GM19452 (cell line): ENCODE results near the gene MAGI1.

ENCODE experiments used
- ATAC-seq: cut with Tn5 transposase; IDR thresholded peaks from one replicate; pipeline ENCODE4 v1.9.1; 2021; ENCODE audit not compliant: unreplicated experiment

Gene MAGI1

DNA sequence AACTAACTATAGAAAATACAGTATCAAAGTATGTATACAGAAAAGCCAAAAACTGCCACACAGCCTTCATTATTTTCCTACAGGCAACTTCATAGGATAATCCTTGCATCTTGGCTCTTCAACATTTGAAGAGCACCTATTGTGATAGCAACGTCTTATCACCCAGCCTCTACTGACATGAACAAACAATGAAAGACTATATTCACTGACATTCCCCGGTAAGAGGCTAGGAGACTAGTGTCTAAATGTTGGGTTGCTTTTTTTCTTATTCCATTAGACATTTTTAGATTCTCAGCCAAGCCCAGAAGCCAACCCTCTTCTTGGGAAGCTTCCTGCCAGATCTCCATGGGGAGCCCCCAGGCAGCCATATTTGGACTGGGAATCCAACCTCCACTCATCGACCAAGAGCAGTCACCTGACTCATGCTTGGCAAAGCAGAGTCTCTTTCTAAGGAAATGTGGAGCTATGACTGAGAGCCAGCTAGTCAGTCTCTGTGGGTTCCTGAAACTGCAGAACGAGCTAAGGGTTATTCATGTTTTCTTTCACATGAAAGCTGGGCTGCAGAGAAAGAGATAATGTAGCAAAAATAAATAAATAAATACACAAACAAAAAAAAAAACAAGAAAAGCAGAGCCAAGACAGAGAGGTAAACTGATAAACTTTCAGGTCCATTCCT is 227.5 kb downstream of the MAGI1 start:
- no peak for ATAC-seq

DNA sequence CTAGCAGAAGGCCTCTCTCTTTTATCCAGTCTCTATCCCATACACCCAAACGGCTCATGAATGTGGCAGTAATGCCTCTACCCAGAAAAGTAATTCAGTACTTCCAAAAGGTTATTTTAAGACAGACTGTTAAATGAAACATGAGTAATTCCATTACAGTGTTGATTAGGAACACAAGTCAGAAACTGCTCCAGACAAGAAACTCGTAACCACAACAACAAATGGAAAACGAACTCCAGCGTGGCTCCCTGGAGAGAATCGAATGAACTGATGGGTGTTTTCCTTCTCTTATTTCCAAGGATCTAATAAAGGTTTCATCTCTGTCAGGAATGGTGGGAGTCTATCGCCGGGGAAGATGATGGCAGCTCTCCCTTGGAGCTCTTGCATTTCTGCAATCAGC is 228.4 kb downstream of the MAGI1 start:
- ATAC-seq: no peak

DNA sequence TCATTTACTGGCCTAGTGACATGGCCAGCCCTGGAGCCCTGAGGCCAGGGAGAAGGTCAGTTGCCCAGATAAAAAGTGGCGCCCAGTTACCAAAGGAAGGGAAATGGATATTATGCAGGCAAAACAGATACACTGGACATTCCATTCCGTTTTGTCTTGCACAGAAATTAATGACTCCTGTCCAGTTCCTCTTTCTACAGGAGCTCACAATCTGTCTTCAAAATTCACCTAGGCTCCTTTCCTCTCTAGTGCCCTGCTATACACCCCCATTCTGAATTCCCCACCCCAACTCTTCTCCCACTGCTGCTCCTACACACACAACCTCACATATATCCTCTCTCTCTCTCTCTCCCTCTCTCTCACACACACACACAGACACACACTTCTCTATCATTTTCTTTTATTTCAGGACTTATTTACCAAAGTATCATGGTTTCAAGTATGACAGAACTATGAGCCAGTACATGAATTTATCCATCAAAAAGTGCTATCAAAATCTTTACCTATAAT is 229.0 kb downstream of the MAGI1 start:
- no peak for ATAC-seq

DNA sequence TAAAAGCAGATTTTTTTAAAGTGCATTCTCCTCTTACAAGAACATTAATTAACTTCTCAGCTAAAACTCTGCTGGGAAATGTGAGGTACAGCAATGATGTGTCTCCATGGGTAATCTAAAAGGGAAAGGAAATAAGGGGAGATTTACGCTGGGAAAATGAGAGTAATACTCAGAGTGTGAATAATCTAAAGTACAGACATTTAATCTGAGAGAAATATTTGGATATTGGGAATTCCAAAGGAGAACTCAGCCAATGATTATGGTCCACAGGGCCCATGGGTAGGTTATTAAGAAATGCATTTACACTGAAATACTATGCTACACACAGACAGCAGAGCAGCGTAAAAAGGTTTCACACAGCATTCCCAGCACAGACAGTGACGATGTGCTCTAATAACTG is 229.9 kb downstream of the MAGI1 start:
- no peak for ATAC-seq

DNA sequence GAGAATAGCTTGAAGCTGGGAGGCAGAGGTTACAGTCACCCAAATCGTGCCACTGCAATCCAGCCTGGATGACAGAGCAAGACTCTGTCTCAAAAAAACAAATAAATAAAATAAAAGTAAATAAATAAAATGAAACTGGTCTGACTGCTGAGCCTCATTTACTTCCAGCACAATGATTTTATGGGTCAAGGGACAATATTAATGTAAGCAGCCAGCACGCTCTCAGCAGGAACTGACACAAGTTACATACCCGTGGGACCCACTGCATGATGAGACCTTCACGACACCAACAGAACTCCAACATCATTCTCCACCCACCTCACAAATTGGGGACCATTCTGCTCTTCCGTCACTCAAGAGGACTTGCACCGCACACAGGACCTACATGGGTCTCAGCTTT is 230.3 kb downstream of the MAGI1 start:
- no peak for ATAC-seq

DNA sequence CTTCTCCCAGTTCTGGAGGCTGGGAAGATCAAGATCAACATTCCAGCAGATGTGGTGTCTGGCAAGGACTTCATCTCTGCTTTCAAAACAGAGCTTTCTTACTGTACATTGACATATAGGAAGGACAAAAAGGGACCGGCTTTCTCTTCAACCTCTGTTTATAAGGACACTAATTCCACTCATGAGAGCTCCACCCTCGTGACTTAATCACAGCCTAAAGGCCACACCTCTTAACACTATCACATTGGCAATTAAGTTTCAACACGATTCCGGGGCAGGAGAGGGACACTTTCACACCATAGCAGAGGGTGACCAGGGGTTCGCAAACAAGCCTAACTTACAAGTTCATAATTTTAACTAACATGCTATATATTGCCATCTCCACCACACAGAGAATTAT is 231.5 kb downstream of the MAGI1 start:
- ATAC-seq: no peak

DNA sequence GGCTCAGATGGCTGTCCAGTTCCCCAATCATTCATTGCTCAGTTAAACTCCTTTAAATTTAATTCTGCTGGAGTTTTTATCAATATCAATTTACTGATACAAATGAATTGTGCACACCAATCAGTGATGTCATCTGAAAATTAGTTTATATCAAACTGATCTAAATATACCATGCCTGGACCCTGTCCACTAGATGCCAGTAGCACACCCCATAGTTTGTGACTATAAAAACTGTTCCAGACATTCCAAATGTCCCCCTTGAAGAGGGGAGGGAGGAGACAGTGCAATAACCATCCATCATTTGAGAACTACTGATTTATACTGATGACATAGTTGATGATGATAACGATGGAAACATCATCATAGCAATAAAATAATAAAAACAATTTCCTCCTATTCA is 232.1 kb downstream of the MAGI1 start:
- ATAC-seq: no peak

DNA sequence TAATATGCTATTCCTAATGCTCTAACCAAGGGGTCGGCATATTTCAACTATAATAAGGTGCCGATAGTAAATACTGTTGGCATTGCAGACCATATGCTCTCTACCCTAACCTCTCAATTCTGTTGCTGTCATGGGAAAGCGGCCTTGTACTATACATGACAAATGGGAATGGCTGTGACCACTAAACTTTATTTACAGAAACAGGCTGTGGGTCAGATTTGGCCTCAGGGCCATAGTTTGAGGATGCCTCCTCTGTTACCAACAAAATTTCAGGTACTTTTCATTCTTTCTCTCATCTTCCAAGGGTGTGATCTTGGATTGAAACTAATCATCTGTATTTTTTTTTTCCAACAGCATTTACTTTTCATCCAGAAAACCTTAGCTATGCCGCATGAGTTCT is 242.0 kb downstream of the MAGI1 start:
- no peak for ATAC-seq

DNA sequence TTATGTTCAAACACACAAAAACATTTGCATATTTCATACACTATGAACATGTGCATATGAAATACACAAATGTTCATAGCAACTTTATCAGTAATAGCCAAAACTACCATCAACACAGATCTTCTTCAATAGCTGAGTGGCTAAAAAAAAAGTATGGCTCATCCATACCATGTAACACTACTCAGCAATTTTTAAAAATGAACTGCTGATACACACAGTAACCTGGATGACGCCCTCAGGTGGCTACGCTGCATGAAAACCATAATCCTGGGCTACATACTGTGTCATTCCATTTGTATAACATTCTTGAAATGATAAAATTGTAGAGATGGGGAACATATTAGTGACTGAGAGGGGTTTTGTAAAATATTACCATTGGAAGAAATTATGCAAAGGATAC is 243.6 kb downstream of the MAGI1 start:
- ATAC-seq: no peak

DNA sequence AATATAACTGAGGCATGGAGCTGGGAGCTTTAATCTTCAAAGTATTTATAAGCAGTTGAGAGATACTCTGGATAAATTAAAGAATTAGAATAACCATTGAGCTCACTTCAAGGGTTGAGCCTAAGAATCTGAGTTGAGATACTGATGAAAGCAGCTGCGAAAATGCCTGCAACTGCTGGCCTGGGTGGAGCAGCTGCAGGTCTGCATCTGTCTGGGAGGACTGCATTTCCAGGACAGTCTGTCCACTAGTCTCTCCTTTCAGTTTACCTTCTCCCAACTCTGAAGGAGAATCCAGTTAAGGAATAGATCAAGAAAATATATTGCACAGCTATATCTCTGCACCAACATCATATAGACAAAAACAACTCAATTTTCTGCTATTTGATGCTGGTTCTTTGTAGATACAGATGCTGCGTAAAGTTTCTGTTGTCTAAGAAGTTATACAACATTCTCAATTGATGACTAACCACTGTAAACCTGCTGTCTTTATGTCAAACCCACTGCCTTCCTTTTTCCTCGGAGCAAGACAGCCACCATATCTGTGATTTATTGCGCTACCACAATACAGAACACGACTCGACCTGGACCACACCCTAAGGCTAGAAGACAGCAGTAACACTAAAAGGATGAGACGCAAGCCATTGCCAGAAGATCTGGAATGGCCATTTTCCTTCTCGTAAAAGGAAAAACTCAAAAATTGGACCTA is 245.1 kb downstream of the MAGI1 start:
- ATAC-seq: no peak

DNA sequence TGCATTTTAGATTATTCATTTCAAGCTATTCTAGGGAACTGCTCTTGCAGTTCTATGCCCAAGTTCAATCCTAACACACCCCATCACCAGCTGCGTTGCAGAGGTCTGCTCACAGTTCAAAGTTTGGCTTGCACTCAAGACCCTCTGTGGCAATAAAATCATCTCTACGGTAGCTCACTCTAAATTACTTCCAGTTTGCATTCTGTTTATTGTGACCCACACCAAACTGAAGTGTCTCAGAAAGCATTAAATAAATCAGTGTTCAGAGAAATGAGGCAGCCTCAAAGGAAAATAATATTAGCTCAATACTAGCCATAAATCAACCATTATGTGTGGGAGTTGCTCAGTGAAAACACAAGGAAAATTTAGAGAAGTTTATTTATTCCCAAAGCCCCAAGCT is 250.3 kb downstream of the MAGI1 start:
- no peak for ATAC-seq

DNA sequence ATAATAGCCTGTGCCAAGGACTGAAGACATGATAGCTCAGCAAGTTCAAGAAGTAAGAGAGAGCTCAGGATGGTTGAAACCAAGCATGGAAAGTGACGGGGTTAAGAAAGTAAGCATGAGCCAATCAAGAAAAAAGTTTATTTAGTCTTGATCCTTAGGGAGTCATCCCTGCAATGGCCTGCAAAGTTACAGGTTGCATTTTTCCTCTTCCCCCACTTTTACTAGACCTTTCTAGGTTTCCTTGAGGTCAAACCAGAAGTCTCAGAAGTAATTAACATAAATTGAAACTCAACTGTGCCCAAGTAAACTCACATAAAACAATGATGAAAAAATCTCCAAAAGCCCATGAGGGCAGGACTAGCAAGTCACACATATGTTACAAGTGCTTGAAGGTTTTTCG is 250.9 kb downstream of the MAGI1 start:
- ATAC-seq: no peak

DNA sequence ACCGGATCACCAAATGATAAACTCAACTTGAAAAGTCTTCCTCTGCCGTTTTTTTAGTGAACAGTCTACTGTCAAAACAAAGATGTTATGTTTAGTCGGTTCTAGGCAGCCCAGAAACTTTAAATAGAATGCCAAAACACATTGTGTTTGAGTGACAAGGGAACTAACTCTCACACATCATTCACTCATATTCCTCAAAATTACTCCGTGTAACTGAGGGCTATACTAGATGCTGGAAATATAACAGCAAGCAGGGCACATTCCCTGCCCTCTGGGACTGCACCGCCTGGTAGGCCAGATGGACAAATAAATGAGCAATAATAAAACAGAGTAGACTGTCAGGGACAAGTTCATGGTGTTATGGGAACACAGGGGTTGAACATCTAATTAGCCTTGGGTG is 251.4 kb downstream of the MAGI1 start:
- no peak for ATAC-seq

DNA sequence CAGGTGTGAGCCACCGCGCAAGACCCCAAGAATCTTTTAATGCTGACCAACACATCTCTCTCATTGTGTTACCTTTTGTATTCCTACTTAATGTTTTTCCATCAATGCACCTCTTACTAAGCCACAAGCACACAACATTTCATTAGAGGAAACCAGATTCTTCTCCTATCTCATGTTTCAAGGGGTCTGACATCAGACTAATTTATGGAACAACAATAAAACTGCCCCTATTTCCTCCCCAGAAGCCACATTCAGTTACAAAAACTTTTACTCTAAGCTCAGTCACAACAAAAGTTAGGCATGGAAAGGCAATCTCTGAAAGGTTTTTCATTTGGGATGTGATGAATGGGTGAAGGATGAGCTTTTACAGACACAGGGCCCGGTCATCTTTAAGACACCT is 251.8 kb downstream of the MAGI1 start:
- ATAC-seq: no peak

DNA sequence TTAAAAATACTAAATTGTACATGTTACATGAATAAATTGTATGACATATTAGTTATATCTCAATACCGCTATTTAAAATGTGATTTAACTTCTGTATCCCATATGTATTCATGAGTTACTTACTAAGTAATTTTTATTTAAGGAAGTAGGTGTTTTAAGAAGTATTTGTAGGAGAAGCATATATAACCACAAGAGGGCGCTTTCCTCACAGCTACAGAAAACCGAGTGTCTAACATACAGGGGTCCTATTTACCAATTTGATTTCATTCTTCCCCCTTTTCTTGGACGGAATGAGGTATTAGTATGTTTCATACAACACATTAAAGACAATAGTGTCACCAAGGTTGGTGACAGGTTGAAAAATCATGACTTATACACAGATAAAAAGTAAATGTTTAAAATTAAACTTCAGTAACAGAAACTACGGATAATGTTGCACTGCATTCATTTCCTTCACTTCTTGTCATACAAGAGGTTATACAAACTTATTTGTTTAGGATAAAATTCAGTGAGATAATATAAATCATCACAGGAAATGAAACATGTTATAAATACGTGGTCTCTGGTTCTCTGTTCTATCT is 253.6 kb downstream of the MAGI1 start:
- no peak for ATAC-seq

DNA sequence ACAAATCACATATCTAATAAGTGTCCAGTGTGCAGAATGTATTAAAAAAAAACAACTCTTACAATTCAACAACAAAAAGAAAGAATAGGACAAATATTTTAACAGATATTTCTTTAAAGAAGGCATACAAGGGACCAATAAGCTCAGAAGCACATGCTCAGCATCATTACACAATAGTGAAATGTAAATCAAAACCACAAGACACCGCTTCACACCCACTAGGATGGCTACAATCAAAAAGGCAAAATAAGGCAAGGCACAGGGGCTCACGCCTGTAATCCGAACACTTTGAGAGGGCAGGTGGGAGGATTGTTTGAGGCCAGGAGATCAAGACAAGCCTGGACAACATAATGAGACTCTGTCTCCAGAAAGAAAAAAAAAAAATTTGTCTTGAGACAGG is 255.6 kb downstream of the MAGI1 start:
- no peak for ATAC-seq

DNA sequence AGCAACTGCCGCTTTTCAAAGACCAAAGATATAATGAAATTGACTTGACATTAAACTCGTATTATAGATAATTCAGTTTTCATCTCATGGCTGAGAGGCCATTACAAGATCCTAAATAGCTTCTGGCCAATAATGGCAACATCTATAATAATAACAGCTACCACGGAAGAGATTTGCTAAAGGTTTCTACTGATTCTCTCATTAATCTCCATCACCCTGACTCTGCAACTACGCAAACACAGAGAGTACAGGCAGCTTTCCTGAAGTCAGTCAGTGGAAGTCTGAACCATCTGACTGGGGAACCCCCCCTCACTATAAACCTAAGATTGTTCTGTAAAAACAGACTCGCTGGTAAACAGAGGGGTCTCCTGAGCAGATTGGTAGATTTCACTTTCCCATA is 257.1 kb downstream of the MAGI1 start:
- ATAC-seq: no peak

DNA sequence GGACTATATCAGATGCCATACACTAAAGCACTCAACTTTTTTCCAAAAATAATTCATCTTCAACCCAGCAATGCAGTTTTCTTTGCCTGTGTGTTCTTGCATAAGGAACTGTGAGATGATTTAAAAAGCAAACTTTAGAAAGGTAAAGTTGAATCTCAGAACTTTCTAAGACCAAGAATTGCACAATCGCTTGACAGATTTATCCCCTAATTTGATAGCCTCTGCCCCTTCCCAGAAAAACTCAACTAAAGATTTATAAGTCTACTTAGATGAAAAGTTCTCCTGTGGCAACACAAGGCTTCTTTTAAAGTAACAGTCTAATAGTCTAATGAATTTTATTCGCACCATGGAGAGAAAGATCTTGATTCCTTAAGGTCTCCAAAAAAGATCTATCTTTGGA is 259.3 kb downstream of the MAGI1 start:
- ATAC-seq: no peak

DNA sequence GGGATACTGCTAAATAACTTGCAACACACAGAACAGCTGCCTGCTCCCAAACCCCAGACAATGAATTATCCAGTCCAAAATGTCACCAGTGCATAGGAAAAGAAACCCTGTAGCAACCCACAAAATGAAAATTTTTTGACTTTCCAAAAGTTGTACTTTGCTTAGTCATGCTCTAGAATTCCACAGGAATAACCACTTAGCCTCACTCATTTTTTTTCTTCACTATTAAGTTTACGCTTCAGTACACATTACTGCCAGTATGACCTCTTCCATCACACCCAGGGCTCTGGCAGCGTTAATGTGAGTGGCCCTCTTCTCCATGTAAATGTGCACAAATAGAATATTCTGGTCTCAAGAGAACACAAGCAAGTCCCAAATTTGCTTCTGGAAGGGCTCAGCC is 259.8 kb downstream of the MAGI1 start:
- no peak for ATAC-seq

DNA sequence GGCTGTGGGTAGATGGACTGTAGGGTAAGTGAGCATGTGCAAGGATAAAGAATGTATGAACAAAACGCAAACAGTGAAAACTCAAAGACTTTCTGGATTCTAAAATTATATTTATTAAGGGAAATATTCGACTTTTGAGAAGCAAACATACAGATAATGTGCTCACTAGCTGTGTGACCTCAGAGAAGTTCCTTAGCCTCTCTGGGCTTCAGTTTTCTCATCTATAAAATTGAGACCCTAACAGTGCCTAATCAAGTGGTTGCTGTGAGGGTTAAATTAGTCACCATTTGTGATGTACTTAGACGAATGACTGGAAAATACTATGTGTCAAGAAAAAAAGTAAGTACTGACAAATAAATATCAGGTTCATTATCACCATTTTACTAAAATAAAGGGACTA is 261.7 kb downstream of the MAGI1 start:
- ATAC-seq: no peak

DNA sequence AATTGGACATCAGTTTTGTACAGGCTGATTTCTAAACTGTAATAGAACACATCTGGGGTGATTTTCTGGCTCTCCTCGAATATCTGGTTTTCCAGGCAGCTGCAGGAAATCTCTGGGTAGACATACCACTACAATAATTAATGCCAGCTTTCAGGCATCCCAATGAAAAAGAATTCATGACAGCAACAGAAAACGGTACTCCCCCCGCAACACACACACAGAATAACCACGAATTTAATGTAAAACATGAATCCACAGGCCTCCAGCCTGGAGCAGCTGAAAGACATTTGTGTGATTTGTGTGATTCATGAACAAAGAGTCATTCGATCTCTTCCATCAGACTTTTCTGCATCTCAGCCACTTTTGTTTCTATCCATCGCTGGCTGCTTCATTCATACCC is 262.2 kb downstream of the MAGI1 start:
- ATAC-seq: no peak

DNA sequence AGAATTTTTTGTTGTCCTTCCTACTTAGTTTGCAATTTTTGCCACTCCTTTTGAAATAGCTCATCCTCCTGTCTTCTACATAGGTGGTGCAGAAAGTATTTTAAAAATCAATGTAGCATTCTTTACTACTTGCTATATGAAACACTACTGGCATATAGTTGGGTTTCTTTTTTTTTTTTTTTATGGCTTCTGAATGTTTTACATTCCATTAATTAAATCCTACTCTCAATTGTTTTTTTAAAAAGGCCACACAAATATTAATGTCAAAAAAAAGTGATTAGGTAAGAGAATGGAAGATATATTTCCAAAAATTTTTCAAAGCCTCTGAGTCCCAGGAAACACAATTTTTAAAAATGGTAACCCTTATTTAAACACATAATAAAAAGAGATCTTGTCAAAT is 262.6 kb downstream of the MAGI1 start:
- no peak for ATAC-seq
